ENCODE results near the gene PRRX2. TPM values are rescaled to one million over a fixed set of nuclear protein-coding genes. Genes with fewer than 3 reads are reported as not detected.

PRRX2 gene
- total and polyA plus RNA-seq, 3 donors from 2014 or later = 14.6 to 19.1 (median 15.3) TPM

DNA sequence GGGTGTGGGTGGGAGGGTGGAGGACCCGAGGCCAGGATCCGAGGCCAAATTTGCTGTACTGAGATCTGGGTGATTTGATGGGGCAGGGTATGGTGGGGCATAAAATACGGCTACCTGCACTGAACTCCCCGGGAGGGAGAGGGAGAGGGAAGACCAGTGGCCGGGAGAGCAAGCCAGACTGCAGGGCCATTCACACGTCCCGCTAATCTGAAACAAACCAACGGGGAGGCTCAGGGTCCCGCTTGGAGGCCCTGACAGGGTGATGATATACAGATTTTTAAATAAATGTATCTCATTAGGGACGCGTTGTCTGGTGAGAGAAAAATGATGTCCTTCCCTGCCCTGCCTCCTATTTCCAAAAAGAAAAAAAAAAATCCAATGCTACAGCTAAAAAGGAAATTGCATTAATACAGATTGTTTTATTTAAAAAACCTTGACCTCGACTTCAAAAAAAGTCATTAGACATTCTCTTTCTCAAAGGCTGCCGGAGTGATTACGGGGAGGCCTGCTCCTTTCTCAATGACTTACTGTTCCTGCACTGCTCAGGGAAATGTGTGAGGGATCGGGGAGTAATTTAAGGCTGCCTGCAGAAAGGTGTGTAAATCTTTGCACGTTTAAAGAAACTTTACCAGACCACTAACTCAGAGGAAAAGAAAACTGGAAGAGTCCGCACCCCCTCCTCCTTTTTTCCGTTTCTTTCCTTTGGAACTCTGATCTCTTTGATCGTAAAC, 11.5 kb upstream of the PRRX2 start:
- peak overlapping the region; percentile 43 to 65 for H3K27ac ChIP-seq
- H3K4me3 ChIP-seq = no peak overlapping the region
- H3K27me3 ChIP-seq = no peaks in the 10 kb centered on the region
- no peaks in the 10 kb centered on the region for H3K36me3 ChIP-seq (ENCODE audit: low read depth, missing control alignments)
- no peaks in the 10 kb centered on the region for H3K9me3 ChIP-seq
- 33 to 44% methylated on average over 18 to 19 of the region's 19 CpGs for WGBS, 2 donors
- H3K4me1 ChIP-seq = peaks cover 11% of the 10 kb centered on the region
- DNase-seq = peak; percentile 55
- intact Hi-C loops (cut with DNase I; ENCODE audit: low total_unique reads) = no loop called here
- TF ChIP-seq, protein P1, sequence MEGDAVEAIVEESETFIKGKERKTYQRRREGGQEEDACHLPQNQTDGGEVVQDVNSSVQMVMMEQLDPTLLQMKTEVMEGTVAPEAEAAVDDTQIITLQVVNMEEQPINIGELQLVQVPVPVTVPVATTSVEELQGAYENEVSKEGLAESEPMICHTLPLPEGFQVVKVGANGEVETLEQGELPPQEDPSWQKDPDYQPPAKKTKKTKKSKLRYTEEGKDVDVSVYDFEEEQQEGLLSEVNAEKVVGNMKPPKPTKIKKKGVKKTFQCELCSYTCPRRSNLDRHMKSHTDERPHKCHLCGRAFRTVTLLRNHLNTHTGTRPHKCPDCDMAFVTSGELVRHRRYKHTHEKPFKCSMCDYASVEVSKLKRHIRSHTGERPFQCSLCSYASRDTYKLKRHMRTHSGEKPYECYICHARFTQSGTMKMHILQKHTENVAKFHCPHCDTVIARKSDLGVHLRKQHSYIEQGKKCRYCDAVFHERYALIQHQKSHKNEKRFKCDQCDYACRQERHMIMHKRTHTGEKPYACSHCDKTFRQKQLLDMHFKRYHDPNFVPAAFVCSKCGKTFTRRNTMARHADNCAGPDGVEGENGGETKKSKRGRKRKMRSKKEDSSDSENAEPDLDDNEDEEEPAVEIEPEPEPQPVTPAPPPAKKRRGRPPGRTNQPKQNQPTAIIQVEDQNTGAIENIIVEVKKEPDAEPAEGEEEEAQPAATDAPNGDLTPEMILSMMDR (IDR thresholded peaks at IDR 0.05) = no peak
- no peak for TF ChIP-seq POLR2A (IDR thresholded peaks at IDR 0.05)

DNA sequence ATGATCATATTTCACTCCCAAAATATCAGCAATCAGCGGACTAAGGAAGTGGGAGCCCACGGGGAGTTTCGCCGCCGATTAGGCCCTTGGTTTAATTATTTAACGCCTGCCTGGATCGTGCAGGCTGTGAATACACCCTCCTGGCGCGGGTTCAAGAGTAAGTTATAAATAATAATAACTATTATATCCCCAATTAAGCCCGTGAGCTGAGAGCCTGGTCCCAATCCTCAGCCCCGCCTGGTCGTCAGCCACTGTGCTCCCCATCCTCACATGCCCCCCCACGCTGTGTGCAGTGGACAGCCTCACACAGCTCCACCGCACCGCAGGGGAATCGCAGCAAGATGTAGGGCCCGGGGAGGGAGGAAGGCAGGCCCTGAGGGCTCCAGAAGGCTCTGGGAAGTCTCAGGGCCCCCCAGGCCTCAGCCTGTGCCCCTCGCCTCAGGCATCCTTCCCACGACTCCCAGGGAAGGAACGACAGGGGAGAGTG, 10.8 kb upstream of the PRRX2 start:
- peaks cover 11% of the 10 kb centered on the region for H3K4me1 ChIP-seq

DNA sequence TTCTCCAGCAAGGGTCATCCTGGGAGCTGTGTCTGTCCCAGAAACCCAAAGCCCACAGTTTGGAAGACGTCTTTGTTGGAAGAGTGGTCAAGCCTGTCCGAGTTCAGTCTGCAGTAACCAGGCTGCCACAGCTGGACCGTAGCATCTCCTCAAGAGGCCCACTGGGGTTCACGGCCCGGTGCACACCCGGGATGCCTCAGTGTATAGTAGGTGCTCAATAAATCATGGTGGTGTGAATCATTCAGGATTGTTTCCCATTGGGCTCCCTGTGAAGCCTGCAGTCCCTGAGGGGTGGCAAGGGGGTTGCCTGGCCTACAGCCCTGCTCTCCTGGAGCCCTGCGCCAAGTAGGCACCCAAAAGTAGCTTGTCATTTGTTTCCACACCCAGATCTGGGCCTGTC, 10.3 kb upstream of the PRRX2 start:
- Histone ChIP-seq H3K9me3 (no peaks in the 10 kb centered on the region), H3K27ac (no peak overlapping the region), H3K27me3 (no peaks in the 10 kb centered on the region), H3K4me1 (peaks cover 11% of the 10 kb centered on the region), H3K36me3 (ENCODE audit: low read depth, missing control alignments) (no peaks in the 10 kb centered on the region), H3K4me3 (no peak overlapping the region)
- intact Hi-C loops (cut with DNase I; ENCODE audit: low total_unique reads) = no loop called here
- TF ChIP-seq, protein P1 (IDR thresholded peaks at IDR 0.05) = no peak
- TF ChIP-seq POLR2A (IDR thresholded peaks at IDR 0.05) = no peak
- 75 to 76% methylated on average over 6 to 7 of the region's 7 CpGs for WGBS, 2 donors
- no peak for DNase-seq

More for the DNA sequence above, 10.8 kb upstream of the PRRX2 start:
- Histone ChIP-seq H3K27ac (peak overlapping the region; percentile 43 to 65), H3K27me3 (no peaks in the 10 kb centered on the region), H3K36me3 (ENCODE audit: low read depth, missing control alignments) (no peaks in the 10 kb centered on the region), H3K9me3 (no peaks in the 10 kb centered on the region), H3K4me3 (no peak overlapping the region)
- DNase-seq = no peak
- TF ChIP-seq POLR2A (IDR thresholded peaks at IDR 0.05) = no peak
- TF ChIP-seq, protein P1 (IDR thresholded peaks at IDR 0.05) = no peak
- intact Hi-C loops (cut with DNase I; ENCODE audit: low total_unique reads) = no loop called here
- WGBS, 2 donors = 41 to 43% methylated on average over 12 to 20 of the region's 20 CpGs

DNA sequence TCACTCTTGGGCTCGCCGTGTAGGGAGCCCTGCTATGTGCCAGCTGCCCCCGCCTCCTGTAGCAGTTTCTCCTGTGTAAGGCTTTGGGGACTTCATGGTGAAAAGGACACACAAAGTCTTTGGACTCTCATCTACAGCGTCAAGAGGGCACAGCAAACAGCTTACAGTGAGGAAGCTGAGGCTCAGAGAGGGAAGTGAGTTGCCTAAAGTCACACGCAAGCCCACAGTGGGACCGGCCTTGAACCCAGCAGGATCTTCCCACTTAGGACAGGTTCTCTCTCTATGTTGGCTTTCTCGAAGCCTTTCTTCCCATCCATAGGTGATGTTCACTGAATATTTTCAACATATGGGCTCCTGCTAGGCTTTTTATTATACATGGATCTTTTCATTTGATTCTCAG, 9.8 kb upstream of the PRRX2 start:
- H3K36me3 ChIP-seq (ENCODE audit: low read depth, missing control alignments) = no peaks in the 10 kb centered on the region
- H3K27ac ChIP-seq = no peak overlapping the region
- 87 to 88% methylated on average over 4 to 7 of the region's 7 CpGs for WGBS, 2 donors
- no peak for DNase-seq
- no peaks in the 10 kb centered on the region for H3K9me3 ChIP-seq
- intact Hi-C loops (cut with DNase I; ENCODE audit: low total_unique reads) = no loop called here
- H3K4me3 ChIP-seq = no peak overlapping the region
- H3K4me1 ChIP-seq = peaks cover 11% of the 10 kb centered on the region
- no peak for TF ChIP-seq POLR2A (IDR thresholded peaks at IDR 0.05)
- TF ChIP-seq, protein P1 (IDR thresholded peaks at IDR 0.05) = no peak
- H3K27me3 ChIP-seq = no peaks in the 10 kb centered on the region
